ENCODE results near the gene C12orf56. TPM values are rescaled to one million over a fixed set of nuclear protein-coding genes. Genes with fewer than 3 reads are reported as not detected.

The C12orf56 gene
- polyA plus RNA-seq, 2 donors = 2.9 to 8.0 TPM

DNA sequence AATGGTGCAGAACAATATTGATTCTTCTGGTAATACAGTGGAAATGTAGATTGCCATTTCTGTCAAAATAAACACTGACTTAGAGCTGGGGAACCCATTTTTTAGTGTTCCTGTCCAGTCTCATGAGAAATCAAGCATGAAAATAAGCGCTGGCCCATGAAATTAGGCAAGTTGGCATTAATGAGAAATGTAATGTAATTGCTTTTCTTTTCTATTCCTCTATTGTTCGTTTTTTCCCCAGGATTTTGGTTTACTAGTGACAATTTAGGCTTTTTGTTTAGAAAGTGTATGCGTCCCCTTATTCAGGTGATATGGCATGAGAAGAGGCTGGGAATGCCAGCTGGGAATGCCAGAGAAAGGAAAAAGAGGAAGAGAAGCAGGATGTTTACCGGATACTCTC lies 104.0 kb downstream of the C12orf56 start:
- WGBS, 2 donors = 71 to 76% methylated on average over 4 of the region's 4 CpGs
- Histone ChIP-seq H3K9me3 (ENCODE audit: control insufficient read depth in 2 of 2, insufficient read depth in 1 of 2, low read depth in 1 of 2, low read length in 1 of 2) (no peaks in the 10 kb centered on the region), H3K36me3 (ENCODE audit: control insufficient read depth in 2 of 2, insufficient read depth in 2 of 2, low read length in 1 of 2) (no peaks in the 10 kb centered on the region)

DNA sequence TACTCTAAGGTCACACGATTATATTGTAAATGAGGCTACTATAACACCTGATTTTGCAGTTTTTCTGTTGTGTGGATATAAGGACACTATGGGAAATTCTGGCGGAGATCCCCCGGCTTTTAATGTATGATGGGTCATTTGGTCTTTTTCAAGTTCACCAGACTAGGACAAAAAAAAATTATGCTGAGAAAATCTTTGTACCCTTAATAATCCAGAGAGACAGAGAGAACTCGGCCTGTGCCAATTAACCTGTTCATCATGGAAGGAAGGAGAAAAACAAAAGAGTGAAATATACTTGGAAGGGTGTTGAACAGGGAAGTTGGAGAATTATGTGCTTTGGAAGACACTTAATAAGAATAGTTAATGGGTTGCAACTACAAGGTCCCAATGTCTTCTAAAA lies 106.3 kb downstream of the C12orf56 start:
- Histone ChIP-seq H3K9me3 (ENCODE audit: control insufficient read depth in 2 of 2, insufficient read depth in 1 of 2, low read depth in 1 of 2, low read length in 1 of 2) (no peaks in the 10 kb centered on the region), H3K36me3 (ENCODE audit: control insufficient read depth in 2 of 2, insufficient read depth in 2 of 2, low read length in 1 of 2) (no peaks in the 10 kb centered on the region), H3K4me1 (ENCODE audit: control insufficient read depth in 2 of 2, insufficient read depth in 2 of 2, low read length in 1 of 2) (no peaks in the 10 kb centered on the region), H3K4me3 (ENCODE audit: low read depth in 1 of 2, low read length in 2 of 2) (no peak overlapping the region), H3K27ac (ENCODE audit: low read depth in 2 of 2, low read length in 1 of 2) (no peak overlapping the region), H3K27me3 (ENCODE audit: control insufficient read depth in 1 of 2, insufficient read depth in 2 of 2, low read length in 2 of 2) (no peaks in the 10 kb centered on the region)
- 87 to 92% methylated on average over 4 of the region's 4 CpGs for WGBS, 2 donors

More for the DNA sequence above, 104.0 kb downstream of the C12orf56 start:
- Histone ChIP-seq H3K4me1 (ENCODE audit: control insufficient read depth in 2 of 2, insufficient read depth in 2 of 2, low read length in 1 of 2) (no peaks in the 10 kb centered on the region), H3K27me3 (ENCODE audit: control insufficient read depth in 1 of 2, insufficient read depth in 2 of 2, low read length in 2 of 2) (no peaks in the 10 kb centered on the region), H3K4me3 (ENCODE audit: low read depth in 1 of 2, low read length in 2 of 2) (no peak overlapping the region), H3K27ac (ENCODE audit: low read depth in 2 of 2, low read length in 1 of 2) (no peak overlapping the region)

- H3K4me3 ChIP-seq (ENCODE audit: low read depth in 1 of 2, low read length in 2 of 2) = no peak overlapping the region
- no peaks in the 10 kb centered on the region for H3K4me1 ChIP-seq (ENCODE audit: control insufficient read depth in 2 of 2, insufficient read depth in 2 of 2, low read length in 1 of 2)
- WGBS, 2 donors = 90 to 91% methylated on average over 4 of the region's 4 CpGs
- H3K27ac ChIP-seq (ENCODE audit: low read depth in 2 of 2, low read length in 1 of 2) = no peak overlapping the region
- no peaks in the 10 kb centered on the region for H3K9me3 ChIP-seq (ENCODE audit: control insufficient read depth in 2 of 2, insufficient read depth in 1 of 2, low read depth in 1 of 2, low read length in 1 of 2)
- H3K27me3 ChIP-seq (ENCODE audit: control insufficient read depth in 1 of 2, insufficient read depth in 2 of 2, low read length in 2 of 2) = no peaks in the 10 kb centered on the region
- H3K36me3 ChIP-seq (ENCODE audit: control insufficient read depth in 2 of 2, insufficient read depth in 2 of 2, low read length in 1 of 2) = no peaks in the 10 kb centered on the region
Measured at GRCh38 chr12:64278421-64278820, 112.1 kb downstream of the C12orf56 start.

GRCh38 chr12:64273527-64274403 lies 116.8 kb downstream of the C12orf56 start:
- no peaks in the 10 kb centered on the region for H3K36me3 ChIP-seq (ENCODE audit: control insufficient read depth in 2 of 2, insufficient read depth in 2 of 2, low read length in 1 of 2)
- WGBS, 2 donors = 68 to 72% methylated on average over 11 of the region's 11 CpGs
- no peaks in the 10 kb centered on the region for H3K4me1 ChIP-seq (ENCODE audit: control insufficient read depth in 2 of 2, insufficient read depth in 2 of 2, low read length in 1 of 2)

DNA sequence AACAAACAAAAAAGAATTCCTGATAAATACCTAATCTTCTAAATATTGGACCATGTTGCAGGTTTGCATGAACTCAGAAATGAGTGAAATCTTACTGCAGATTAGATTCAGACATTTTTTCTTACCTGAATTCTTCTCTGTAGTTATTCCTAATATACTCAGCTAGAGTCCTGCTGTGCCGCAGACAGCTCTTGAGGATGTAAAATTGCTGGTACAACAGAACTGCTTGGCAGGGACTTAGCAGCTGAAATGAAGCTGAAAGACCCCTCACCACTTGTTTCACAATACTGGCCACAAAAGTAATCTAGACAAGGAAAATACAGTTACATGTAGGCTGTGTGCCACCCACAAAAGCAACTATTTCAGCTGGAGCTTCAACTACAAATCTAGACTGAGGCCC lies 120.1 kb downstream of the C12orf56 start:
- Histone ChIP-seq H3K36me3 (ENCODE audit: control insufficient read depth in 2 of 2, insufficient read depth in 2 of 2, low read length in 1 of 2) (no peaks in the 10 kb centered on the region), H3K9me3 (ENCODE audit: control insufficient read depth in 2 of 2, insufficient read depth in 1 of 2, low read depth in 1 of 2, low read length in 1 of 2) (no peaks in the 10 kb centered on the region), H3K4me3 (ENCODE audit: low read depth in 1 of 2, low read length in 2 of 2) (no peak overlapping the region), H3K27ac (ENCODE audit: low read depth in 2 of 2, low read length in 1 of 2) (no peak overlapping the region), H3K4me1 (ENCODE audit: control insufficient read depth in 2 of 2, insufficient read depth in 2 of 2, low read length in 1 of 2) (no peaks in the 10 kb centered on the region), H3K27me3 (ENCODE audit: control insufficient read depth in 1 of 2, insufficient read depth in 2 of 2, low read length in 2 of 2) (no peaks in the 10 kb centered on the region)
- WGBS, 2 donors = 87 to 97% methylated on average over 1 of the region's 1 CpG

More at GRCh38 chr12:64273527-64274403, 116.8 kb downstream of the C12orf56 start:
- H3K4me3 ChIP-seq (ENCODE audit: low read depth in 1 of 2, low read length in 2 of 2) = no peak overlapping the region
- H3K9me3 ChIP-seq (ENCODE audit: control insufficient read depth in 2 of 2, insufficient read depth in 1 of 2, low read depth in 1 of 2, low read length in 1 of 2) = no peaks in the 10 kb centered on the region
- no peaks in the 10 kb centered on the region for H3K27me3 ChIP-seq (ENCODE audit: control insufficient read depth in 1 of 2, insufficient read depth in 2 of 2, low read length in 2 of 2)
- no peak overlapping the region for H3K27ac ChIP-seq (ENCODE audit: low read depth in 2 of 2, low read length in 1 of 2)

GRCh38 chr12:64269161-64269560 lies 121.4 kb downstream of the C12orf56 start:
- no peaks in the 10 kb centered on the region for H3K36me3 ChIP-seq (ENCODE audit: control insufficient read depth in 2 of 2, insufficient read depth in 2 of 2, low read length in 1 of 2)
- 73 to 81% methylated on average over 2 of the region's 2 CpGs for WGBS, 2 donors
- no peaks in the 10 kb centered on the region for H3K27me3 ChIP-seq (ENCODE audit: control insufficient read depth in 1 of 2, insufficient read depth in 2 of 2, low read length in 2 of 2)
- H3K4me3 ChIP-seq (ENCODE audit: low read depth in 1 of 2, low read length in 2 of 2) = no peak overlapping the region
- H3K4me1 ChIP-seq (ENCODE audit: control insufficient read depth in 2 of 2, insufficient read depth in 2 of 2, low read length in 1 of 2) = no peaks in the 10 kb centered on the region
- H3K27ac ChIP-seq (ENCODE audit: low read depth in 2 of 2, low read length in 1 of 2) = no peak overlapping the region
- no peaks in the 10 kb centered on the region for H3K9me3 ChIP-seq (ENCODE audit: control insufficient read depth in 2 of 2, insufficient read depth in 1 of 2, low read depth in 1 of 2, low read length in 1 of 2)

GRCh38 chr12:64268409-64268808 lies 122.1 kb downstream of the C12orf56 start:
- Histone ChIP-seq H3K9me3 (ENCODE audit: control insufficient read depth in 2 of 2, insufficient read depth in 1 of 2, low read depth in 1 of 2, low read length in 1 of 2) (no peaks in the 10 kb centered on the region), H3K4me3 (ENCODE audit: low read depth in 1 of 2, low read length in 2 of 2) (no peak overlapping the region), H3K27ac (ENCODE audit: low read depth in 2 of 2, low read length in 1 of 2) (no peak overlapping the region), H3K36me3 (ENCODE audit: control insufficient read depth in 2 of 2, insufficient read depth in 2 of 2, low read length in 1 of 2) (no peaks in the 10 kb centered on the region), H3K4me1 (ENCODE audit: control insufficient read depth in 2 of 2, insufficient read depth in 2 of 2, low read length in 1 of 2) (no peaks in the 10 kb centered on the region), H3K27me3 (ENCODE audit: control insufficient read depth in 1 of 2, insufficient read depth in 2 of 2, low read length in 2 of 2) (no peaks in the 10 kb centered on the region)
- WGBS, 2 donors = 0 to 35% methylated on average over 2 of the region's 2 CpGs

GRCh38 chr12:64265839-64266238 lies 124.7 kb downstream of the C12orf56 start:
- Histone ChIP-seq H3K4me3 (ENCODE audit: low read depth in 1 of 2, low read length in 2 of 2) (no peak overlapping the region), H3K4me1 (ENCODE audit: control insufficient read depth in 2 of 2, insufficient read depth in 2 of 2, low read length in 1 of 2) (no peaks in the 10 kb centered on the region), H3K9me3 (ENCODE audit: control insufficient read depth in 2 of 2, insufficient read depth in 1 of 2, low read depth in 1 of 2, low read length in 1 of 2) (no peaks in the 10 kb centered on the region), H3K27me3 (ENCODE audit: control insufficient read depth in 1 of 2, insufficient read depth in 2 of 2, low read length in 2 of 2) (no peaks in the 10 kb centered on the region), H3K36me3 (ENCODE audit: control insufficient read depth in 2 of 2, insufficient read depth in 2 of 2, low read length in 1 of 2) (no peaks in the 10 kb centered on the region), H3K27ac (ENCODE audit: low read depth in 2 of 2, low read length in 1 of 2) (no peak overlapping the region)
- 78 to 82% methylated on average over 2 of the region's 2 CpGs for WGBS, 2 donors

DNA sequence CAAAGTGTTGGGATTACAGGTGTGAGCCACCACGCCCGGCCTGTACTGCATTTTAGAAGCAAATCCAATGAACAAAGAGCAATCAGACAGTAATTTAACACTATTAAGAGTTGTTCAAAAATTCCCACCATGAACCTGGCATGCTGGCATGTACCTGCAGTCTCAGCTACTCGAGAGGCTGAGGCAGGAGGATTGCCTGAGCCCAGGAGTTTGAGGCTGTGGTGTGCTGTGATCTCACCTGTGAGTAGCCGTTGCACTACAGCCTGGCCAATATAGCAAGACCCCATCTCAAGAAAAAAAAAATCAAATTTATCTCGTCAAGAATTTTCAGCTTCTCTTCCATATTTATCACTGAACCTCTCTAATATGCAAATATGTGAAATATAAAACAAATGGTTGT lies 128.7 kb downstream of the C12orf56 start:
- Histone ChIP-seq H3K27ac (ENCODE audit: low read depth in 2 of 2, low read length in 1 of 2) (no peak overlapping the region), H3K27me3 (ENCODE audit: control insufficient read depth in 1 of 2, insufficient read depth in 2 of 2, low read length in 2 of 2) (no peaks in the 10 kb centered on the region), H3K9me3 (ENCODE audit: control insufficient read depth in 2 of 2, insufficient read depth in 1 of 2, low read depth in 1 of 2, low read length in 1 of 2) (no peaks in the 10 kb centered on the region), H3K4me3 (ENCODE audit: low read depth in 1 of 2, low read length in 2 of 2) (no peak overlapping the region), H3K4me1 (ENCODE audit: control insufficient read depth in 2 of 2, insufficient read depth in 2 of 2, low read length in 1 of 2) (no peaks in the 10 kb centered on the region), H3K36me3 (ENCODE audit: control insufficient read depth in 2 of 2, insufficient read depth in 2 of 2, low read length in 1 of 2) (no peaks in the 10 kb centered on the region)
- WGBS, 2 donors = 86 to 91% methylated on average over 5 of the region's 5 CpGs

- H3K27ac ChIP-seq (ENCODE audit: low read depth in 2 of 2, low read length in 1 of 2) = no peak overlapping the region
- H3K36me3 ChIP-seq (ENCODE audit: control insufficient read depth in 2 of 2, insufficient read depth in 2 of 2, low read length in 1 of 2) = no peaks in the 10 kb centered on the region
- WGBS, 2 donors = 44 to 54% methylated on average over 3 of the region's 3 CpGs
- H3K27me3 ChIP-seq (ENCODE audit: control insufficient read depth in 1 of 2, insufficient read depth in 2 of 2, low read length in 2 of 2) = no peaks in the 10 kb centered on the region
- H3K9me3 ChIP-seq (ENCODE audit: control insufficient read depth in 2 of 2, insufficient read depth in 1 of 2, low read depth in 1 of 2, low read length in 1 of 2) = no peaks in the 10 kb centered on the region
- H3K4me3 ChIP-seq (ENCODE audit: low read depth in 1 of 2, low read length in 2 of 2) = no peak overlapping the region
- no peaks in the 10 kb centered on the region for H3K4me1 ChIP-seq (ENCODE audit: control insufficient read depth in 2 of 2, insufficient read depth in 2 of 2, low read length in 1 of 2)
Measured at GRCh38 chr12:64258576-64258975, 132.0 kb downstream of the C12orf56 start.
